GM21423 (cell line): ENCODE data around the gene PPM1D.
"Not testable (repeated sequence)": the region's sequence is repeated elsewhere in the genome, so short reads cannot be mapped to it uniquely, and the experiment has no call there.

ENCODE experiments used
- ATAC-seq: cut with Tn5 transposase; IDR thresholded peaks from one replicate; pipeline ENCODE4 v1.9.1; 2021; ENCODE audit warnings: mild to moderate bottlenecking, moderate library complexity; ENCODE audit not compliant: unreplicated experiment

The PPM1D gene

DNA sequence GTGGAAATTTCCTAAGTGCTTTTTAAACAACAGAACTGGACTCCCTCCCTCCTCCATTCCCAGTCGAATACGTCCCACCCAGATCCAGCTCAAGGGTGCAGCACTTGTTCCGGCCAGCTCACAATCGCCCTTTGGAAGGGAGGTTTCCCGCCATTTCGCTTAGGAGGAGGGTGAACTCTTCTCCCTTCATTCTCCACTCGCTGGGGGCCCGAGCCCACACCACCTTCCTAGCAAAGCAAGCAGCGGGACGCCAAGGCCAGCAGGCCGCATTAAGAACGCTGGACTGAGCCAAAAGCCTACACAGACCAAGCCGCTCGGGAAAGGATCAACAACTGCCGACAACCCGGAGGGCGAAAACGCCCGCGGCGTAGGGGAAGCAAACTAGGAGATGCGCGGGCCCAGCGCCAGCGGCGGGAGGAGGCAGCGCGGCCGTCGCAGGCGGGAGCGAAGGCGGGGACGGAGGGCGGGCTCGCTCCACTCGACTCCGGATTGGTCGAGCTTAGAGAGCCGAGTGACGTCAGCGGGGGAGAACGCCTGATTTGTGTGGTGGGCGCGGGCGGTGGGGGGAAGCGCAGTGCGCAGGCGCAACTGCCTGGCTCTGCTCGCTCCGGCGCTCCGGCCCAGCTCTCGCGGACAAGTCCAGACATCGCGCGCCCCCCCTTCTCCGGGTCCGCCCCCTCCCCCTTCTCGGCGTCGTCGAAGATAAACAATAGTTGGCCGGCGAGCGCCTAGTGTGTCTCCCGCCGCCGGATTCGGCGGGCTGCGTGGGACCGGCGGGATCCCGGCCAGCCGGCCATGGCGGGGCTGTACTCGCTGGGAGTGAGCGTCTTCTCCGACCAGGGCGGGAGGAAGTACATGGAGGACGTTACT lies at the start of gene PPM1D:
Gene PPM1D (plus strand): TSS at position 574 of the 870 bp plus-strand sequence. CDS start 222 bp downstream, at position 796.
- peak; percentile 90 for ATAC-seq

DNA sequence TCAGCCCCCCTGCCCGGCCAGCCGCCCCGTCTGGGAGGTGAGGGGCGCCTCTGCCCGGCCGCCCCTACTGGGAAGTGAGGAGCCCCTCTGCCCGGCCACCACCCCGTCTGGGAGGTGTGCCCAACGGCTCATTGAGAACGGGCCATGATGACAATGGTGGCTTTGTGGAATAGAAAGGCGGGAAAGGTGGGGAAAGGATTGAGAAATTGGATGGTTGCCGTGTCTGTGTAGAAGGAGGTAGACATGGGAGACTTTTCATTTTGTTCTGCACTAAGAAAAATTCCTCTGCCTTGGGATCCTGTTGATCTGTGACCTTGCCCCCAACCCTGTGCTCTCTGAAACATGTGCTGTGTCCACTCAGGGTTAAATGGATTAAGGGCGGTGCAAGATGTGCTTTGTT lies 47.7 kb upstream of the PPM1D start:
- not testable (repeated sequence) for ATAC-seq

DNA sequence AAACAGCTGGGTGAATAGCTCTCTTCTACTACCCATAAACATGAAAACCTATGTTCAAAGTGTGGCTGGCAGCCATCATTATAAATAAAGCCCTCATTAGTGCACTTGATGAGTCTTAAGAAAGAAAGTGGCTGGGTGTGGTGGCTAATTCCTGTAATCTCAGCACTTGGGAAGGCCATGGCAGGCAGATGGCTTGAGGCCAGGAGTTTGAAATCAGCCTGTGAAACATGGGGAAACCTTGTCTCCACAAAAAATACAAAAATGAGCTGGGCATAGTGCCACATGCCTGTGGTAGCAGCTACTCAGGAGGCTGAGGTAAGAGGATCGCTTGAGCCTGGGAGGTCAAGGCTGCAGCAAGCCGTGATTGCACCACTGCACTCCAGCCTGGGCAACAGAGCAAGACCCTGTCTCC lies 45.6 kb upstream of the PPM1D start:
- ATAC-seq, result no peak

DNA sequence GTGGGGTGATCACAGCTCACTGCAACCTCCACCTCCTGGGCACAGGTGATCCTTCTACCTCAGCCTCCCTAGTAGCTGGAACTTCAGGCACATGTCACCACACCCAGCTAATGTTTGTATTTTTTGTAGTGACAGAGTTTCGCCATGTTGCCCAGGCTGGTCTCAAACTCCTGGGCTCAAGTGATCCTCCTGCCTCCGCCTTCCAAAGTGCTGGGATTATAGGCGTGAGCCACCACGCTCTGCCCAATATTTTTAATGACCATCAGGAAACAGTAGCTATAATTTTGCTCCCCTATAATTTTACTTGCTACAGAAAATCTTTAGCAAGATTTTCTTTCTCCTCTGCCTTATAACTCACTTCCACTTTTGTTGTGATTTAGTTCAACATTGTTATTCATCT lies 44.2 kb upstream of the PPM1D start:
- ATAC-seq, result no peak

DNA sequence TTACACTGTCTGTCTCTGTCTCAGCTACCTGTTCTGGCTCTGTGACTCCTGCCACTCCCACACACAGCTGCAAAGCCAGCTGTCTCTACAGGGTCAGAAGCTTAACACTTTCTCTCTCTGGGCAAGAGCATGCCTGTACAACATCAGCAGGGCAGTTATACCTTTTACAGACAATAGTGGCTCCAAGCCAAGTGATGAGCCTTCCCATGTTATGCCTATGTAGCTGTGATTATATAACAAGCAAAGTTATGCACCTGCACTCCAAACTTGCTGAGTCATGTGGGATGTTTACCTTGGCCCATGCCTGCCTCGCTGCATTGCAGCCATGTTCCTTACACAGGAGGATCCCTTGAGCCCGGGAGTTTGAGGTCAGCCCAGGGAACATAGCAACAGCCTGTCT lies 42.2 kb upstream of the PPM1D start:
- ATAC-seq, result no peak

DNA sequence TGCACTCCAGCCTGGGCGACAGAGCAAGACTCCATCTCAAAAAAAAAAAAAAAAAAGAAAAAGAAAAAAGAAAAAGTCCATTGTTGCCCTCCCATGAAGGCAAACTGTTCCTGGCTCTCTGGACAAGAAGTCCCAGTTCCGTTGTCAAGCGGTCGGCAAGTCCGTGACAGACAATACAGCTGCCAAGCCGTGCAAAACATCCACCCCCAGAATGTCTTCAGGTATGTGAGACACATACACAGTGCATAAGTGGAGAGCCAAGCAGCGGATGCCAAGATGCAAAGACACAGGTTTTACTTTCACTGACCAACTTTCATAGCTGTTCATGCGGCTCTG lies 40.4 kb upstream of the PPM1D start:
- no peak for ATAC-seq

DNA sequence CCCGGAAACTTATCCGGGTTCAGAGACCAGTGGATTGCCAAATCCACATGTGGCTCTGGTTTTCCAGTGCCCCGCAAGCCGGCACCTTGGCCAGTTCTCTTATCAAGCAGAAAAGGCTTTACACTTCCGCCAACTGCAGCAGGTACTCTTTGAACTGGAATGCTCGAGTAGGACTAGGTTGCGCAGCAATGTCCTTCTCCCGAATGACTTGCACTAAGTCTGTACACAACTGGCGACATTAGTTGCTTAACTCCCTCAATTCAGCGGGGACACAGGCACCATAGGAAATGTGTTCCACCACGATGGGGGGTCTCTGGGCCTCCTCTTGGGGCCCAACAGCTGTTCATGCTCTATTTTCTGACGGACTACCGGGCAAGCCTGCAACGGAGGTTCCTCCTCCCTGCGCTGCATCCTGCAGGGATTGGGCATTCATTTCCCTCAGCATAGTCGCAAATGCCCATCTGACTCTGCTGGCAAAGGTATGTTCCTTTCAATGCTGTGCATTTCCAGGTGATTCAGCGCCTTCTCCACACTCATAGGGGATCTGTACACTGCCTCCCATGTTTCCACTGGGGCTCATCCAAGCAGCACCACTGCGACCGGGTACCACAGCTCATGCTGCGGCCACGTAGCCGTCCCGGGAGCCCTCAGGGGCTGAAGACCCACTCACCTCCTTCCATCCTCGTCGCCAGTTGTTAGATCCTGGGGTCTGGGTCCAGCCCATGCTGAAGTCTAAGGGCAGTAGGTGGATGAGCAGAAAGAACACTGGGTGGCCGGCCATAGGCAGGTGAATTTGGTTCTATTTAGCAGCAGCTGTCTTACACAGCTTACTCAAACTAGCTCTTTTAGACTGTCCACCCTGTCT lies 39.8 kb upstream of the PPM1D start:
- ATAC-seq, result no peak

DNA sequence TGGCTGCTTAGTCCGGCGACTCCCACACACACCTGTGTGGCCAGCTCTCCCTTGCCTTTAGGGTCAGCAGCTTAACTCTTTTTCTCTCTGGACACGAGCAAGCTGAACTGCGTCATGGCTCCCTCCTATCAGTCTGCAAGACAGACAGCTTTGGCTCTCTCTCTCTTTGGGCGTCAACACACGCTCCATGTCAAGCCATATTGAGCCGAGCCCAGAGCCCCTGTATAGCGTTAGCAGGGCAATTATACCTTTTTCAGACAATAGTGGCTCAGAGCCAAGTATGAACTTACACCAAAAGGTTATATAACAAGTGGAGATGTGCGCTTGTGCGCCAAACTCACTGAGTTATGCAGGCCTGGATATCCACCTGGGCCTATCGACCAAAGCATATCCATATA lies 39.1 kb upstream of the PPM1D start:
- ATAC-seq, result no peak

DNA sequence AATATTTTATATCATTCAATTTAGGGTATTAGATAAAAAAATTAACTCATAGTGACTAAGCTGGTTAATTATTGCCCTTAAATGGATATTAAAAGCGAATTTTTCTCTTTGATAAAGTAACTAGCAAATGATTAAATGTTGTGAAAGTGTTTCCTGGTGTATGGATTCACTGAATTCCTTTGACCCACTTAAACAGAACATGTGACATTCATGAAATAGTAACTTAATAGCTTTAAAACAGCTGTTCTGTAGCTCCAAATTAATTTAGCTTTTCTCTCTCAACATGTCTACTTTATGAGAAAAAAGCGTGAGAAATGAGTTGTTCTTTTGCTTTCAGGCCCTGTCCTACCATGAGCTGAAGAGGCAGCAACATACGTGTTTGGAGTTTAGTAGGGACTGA lies 37.6 kb upstream of the PPM1D start:
- no peak for ATAC-seq

DNA sequence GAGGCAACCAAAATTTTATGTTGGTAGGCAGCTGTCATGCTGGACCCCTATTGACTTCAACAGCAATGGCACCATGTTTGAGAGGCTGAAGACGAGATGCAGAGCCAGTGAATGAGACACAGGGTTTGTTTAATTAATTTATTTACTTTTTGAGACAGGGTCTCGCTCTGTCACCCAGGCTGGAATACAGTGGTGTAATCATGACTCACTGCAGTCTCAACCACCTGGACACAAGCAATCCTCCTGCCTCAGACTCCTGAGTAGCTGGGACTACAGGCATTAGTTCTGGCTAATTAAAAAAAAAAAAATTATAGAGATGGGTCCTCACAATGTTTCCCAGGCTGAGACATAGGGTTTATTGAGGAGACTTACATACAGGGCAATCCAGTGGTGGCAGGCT lies 36.2 kb upstream of the PPM1D start:
- ATAC-seq, result no peak

DNA sequence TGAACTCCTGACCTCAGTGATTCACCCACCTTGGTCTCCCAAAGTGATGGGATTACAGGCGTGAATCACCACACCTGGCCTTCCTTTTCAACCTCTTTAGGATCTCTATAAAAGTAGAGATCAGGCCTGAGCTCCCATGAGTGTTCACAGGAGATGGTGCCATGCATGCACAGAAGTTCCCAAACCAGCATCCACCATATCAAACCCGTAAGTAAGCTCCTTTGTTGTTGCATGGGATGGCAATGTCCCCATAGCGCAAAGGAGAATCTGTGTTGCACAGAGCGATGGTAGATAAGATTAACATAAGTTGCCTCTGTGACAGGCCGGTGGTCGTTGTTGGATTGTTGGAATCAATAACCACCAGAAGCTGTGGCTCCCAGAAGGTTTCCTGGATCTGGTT lies 34.8 kb upstream of the PPM1D start:
- no peak for ATAC-seq

DNA sequence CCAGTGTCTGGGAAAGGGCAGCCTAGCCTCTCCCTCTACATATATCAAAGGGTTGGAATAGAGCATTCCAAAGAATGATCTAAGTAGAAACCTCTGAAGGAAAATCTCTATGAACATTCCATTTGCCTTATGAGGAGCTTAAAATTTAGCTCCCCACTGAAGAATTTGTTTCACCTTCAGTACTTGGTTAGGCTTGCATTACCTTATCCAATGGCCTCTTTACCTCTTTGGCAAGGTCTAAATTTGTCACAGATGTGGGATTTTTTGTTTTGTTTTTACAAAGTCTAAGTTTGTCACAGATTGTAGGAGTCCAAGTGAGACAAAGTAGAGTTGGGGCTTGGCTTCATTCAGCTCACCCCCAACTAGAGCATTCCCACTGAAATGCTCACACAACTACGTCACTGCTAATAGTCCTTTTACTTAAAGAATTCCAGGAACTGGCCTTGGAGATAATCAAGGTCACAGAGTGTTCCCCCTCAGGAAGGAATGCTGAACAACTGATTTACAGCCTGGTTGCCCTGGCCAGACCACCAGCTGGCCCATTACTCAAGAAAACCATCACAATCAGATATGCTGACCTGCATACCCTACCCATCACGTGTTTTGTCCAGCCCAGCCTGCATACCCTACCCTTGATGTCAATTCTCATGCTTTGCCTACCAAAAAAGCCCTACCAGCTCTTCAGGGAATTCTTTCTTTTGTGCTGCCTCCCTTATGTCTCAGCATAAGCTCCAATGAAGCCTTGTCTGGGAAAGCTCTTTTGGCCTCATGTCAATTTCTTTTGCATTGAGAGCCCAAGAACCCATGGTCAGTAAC lies 26.5 kb upstream of the PPM1D start:
- ATAC-seq, result no peak

DNA sequence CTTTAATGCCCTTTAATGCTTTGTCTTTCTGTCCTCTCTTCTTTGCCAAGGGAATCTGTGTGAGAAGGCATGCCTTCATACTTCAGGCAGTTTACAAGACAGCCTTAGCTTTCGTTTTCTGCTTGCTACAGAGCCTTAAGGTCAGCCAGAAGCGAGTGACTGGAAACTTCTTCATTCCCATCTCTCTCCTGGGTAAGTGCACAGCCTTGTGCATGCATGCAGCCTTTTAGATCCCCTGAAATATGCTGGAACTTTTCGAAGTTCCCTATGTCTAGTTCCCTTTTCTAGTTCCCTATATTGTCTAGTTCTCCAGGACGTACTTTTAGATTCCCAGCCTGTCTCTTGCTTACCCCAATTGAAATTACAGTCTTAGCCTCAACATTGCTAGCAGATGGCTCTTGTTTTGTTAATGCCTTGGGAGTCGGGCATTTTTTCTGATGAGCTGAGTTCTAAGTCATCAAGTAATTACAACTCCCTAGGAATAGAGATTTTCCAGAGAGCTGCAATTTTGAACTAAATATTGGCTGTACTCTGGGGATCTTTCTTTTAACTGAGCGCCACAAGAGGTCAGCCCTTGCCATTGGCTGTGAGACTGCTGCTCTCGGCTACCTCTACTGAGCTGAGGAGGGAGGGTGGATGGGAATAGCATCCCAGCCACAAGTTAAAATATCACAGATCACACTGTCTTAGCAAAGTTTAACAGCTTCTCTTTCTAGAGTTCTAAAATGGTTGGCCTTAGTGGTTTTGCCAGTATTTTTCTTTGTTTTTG lies 22.7 kb upstream of the PPM1D start:
- peak; percentile 62 for ATAC-seq

DNA sequence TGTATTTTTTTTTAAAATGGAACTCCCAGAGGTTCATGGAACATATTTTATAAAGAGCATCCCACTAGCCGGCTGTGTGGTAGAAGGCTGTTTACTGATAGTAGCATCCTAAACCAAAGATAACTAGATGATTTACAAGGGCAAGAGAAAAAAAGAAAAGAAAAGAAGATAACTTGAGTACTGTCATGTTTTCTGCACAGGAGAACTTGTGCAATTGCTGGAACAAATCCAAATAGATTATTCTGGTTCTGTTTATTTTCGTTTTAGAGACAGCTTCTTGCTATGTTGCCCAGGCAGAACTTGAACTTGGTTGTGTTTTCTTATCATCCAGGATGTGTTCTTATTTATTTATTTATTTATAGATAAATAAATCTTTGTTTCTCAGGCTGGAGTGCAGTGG lies 20.9 kb upstream of the PPM1D start:
- ATAC-seq, result no peak

DNA sequence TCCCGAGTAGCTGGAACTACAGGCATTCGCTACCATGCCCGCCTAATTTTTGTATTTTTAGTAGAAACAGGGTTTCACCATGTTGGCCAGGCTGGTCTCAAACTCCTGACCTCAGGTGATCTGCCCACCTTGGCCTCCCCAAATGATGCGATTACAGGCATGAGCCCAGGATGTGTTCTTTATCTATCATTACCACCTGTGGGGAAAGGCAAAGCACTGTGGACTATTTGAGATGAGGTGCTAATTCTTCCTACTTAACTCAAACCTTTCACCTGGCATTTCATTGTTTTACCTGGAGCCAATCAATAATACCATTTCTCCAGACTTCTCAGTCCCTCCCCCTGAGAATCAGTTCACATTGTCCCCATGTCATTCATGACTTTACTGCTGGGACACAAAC lies 20.4 kb upstream of the PPM1D start:
- no peak for ATAC-seq

DNA sequence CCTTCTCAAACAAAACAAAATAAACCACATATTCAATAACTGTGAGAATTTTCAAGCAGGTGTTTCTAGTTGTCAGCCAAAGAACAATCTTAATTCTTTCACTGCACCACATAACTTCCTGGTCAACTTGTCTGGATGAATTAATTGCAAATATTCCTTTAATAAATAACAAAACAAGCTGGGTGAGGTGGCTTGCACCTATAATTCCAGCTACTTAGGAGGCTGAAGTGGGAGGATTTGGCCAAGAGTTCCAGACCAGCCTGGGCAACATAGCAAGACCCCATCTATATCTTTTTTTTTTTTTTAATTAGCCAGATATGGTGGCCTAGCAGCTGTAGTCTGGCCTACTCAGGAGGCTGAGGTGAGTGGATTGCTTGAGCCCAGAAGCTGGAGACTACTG lies 17.0 kb upstream of the PPM1D start:
- no peak for ATAC-seq

DNA sequence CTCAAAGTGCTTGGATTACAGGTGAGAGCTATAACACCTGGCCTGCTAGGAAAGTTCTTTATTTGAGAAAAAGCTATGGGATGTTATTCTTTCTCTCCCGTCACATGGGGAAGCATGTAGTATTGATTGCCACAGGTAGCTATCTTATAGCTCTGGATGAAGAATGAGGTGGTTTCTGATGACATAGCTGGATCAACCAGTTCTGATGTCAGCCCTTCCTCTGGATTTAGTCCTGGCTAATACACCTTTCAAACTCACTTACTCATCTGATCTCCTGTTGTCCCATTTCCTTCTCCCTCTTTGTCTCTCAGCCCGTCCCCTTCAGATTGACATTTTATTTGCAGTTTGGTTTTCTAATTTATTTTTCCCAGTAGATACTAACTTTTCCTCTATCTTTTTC lies 14.1 kb upstream of the PPM1D start:
- ATAC-seq, result no peak

DNA sequence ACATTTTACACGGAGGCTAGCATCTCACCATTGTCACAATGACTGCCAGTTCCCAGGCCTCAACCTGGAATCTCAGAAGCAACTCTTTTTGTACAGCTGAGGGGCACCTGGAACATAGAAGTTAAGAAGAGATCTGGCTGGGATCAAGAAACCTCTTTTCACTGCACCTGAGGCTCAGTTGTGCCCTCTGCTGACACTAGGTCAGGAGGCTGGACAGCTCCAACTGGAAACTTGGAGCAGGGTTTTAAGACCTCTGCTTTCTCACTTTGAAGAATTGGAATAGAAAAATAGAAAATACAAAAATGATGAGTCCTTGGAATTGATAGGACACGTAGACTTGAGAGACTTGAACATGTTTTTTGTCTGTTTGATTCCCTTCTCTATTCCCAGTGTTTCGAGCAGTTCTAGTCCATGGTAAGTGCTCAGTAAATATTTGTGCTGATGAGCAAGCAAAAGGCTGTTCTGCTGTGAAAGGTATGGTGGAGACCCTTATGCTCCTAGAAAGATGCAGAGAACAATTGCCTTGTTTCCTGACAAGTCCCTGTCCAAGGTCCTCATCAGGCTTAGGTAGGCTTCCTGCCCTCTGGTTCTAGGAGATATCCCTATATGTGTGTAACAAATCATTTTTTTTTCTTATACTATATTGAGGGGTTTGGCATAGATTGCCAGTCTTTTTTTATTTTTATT lies 13.6 kb upstream of the PPM1D start:
- ATAC-seq, result no peak

DNA sequence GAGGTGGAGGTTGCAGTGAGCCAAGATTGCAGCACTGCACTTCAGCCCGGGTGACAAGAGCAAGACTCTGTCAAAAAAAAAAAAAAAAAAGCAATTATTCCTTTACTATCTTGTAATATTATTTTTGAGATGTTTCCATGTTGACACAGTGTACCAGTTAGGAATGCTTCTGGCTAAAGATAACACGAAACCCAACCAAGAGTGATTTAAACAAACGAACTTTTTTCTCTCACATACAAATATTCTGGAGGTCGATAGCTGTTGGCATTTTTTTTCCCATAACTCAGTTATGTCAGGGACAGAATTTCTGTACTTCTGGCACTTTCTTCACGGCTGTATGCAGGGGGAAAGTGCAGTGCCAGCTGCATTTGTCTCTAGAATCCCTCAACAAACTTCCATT lies 9.9 kb upstream of the PPM1D start:
- ATAC-seq, result no peak

DNA sequence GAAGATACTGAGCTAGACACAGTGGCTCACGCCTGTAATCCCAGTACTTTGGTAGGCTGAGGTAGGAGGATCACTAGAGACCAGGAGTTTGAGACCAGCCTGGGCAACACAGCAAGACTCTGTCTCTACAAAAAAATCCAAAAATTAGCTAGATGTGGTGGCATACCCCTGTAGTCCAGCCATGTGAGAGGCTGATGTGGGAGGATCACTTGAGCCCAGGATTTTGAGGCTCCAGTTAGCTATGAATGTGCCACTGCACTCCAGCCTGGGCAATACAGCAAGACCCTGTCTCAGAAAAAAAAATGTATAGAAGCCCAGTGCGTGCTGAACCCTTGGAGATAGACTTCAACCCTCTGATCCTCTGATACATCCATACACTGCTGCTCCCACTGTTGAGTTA lies 7.2 kb upstream of the PPM1D start:
- ATAC-seq, result no peak
